ENCODE results near the gene C1orf52. TPM values are rescaled to one million over a fixed set of nuclear protein-coding genes. Genes with fewer than 3 reads are reported as not detected.

C1orf52 gene
- total and polyA plus RNA-seq, 2 of the 13 experiments (the other 11 are each of a cell fraction or from before 2014, with no cell fraction given): 19.4 to 27.4 TPM

- TF ChIP-seq, protein P1, sequence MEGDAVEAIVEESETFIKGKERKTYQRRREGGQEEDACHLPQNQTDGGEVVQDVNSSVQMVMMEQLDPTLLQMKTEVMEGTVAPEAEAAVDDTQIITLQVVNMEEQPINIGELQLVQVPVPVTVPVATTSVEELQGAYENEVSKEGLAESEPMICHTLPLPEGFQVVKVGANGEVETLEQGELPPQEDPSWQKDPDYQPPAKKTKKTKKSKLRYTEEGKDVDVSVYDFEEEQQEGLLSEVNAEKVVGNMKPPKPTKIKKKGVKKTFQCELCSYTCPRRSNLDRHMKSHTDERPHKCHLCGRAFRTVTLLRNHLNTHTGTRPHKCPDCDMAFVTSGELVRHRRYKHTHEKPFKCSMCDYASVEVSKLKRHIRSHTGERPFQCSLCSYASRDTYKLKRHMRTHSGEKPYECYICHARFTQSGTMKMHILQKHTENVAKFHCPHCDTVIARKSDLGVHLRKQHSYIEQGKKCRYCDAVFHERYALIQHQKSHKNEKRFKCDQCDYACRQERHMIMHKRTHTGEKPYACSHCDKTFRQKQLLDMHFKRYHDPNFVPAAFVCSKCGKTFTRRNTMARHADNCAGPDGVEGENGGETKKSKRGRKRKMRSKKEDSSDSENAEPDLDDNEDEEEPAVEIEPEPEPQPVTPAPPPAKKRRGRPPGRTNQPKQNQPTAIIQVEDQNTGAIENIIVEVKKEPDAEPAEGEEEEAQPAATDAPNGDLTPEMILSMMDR (CRISPR knock-in tag; IDR thresholded peaks at IDR 0.05): no peak; the same call in 1 of the 2 replicates
- 0 out of 2 replicates have a peak, but pooled peaks have one; percentile 17 for TF ChIP-seq ZNF501 (CRISPR knock-in tag; IDR thresholded peaks at IDR 0.05)
- no peak for TF ChIP-seq ZNF225 (CRISPR knock-in tag; IDR thresholded peaks at IDR 0.05)
- no peak for TF ChIP-seq HNF4G (IDR thresholded peaks at IDR 0.05; ENCODE audit: borderline replicate concordance, low read depth, low read length)
- TF ChIP-seq HNF4G (CRISPR knock-in tag; IDR thresholded peaks at IDR 0.05; ENCODE audit: borderline replicate concordance, low read depth): 0 out of 2 replicates have a peak, but pooled peaks have one; percentile 15
- no peak for TF ChIP-seq U2AF2 (IDR thresholded peaks at IDR 0.05; ENCODE audit: low read depth, low read length)
- no peak for TF ChIP-seq ZNF678 (CRISPR knock-in tag; IDR thresholded peaks at IDR 0.05)
- no peak for TF ChIP-seq NRL (CRISPR knock-in tag; IDR thresholded peaks at IDR 0.05; ENCODE audit: borderline replicate concordance)
- no peak for TF ChIP-seq ZNF101 (CRISPR knock-in tag; IDR thresholded peaks at IDR 0.05; ENCODE audit: borderline replicate concordance, low read depth)
- TF ChIP-seq MEIS1 (CRISPR knock-in tag; IDR thresholded peaks at IDR 0.05; ENCODE audit: borderline replicate concordance): 0 out of 2 replicates have a peak, but pooled peaks have one; percentile 13
- TF ChIP-seq FOXA1 (IDR thresholded peaks at IDR 0.05): no peak
- no peak; the same call in 1 of the 2 replicates for TF ChIP-seq FOXA1 (CRISPR knock-in tag; IDR thresholded peaks at IDR 0.05)
- TF ChIP-seq SMC3 (IDR thresholded peaks at IDR 0.05; ENCODE audit: low read length): no peak
- no peak for TF ChIP-seq MATR3 (CRISPR knock-in tag; IDR thresholded peaks at IDR 0.05)
- TF ChIP-seq ZFYVE20 (CRISPR knock-in tag; IDR thresholded peaks at IDR 0.05; ENCODE audit: borderline replicate concordance, low read depth): no peak
- TF ChIP-seq ADNP (CRISPR knock-in tag; IDR thresholded peaks at IDR 0.05): no peak
- TF ChIP-seq, protein P2, sequence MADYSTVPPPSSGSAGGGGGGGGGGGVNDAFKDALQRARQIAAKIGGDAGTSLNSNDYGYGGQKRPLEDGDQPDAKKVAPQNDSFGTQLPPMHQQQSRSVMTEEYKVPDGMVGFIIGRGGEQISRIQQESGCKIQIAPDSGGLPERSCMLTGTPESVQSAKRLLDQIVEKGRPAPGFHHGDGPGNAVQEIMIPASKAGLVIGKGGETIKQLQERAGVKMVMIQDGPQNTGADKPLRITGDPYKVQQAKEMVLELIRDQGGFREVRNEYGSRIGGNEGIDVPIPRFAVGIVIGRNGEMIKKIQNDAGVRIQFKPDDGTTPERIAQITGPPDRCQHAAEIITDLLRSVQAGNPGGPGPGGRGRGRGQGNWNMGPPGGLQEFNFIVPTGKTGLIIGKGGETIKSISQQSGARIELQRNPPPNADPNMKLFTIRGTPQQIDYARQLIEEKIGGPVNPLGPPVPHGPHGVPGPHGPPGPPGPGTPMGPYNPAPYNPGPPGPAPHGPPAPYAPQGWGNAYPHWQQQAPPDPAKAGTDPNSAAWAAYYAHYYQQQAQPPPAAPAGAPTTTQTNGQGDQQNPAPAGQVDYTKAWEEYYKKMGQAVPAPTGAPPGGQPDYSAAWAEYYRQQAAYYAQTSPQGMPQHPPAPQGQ (CRISPR knock-in tag; IDR thresholded peaks at IDR 0.05; ENCODE audit: borderline replicate concordance): no peak
- TF ChIP-seq AHR (CRISPR knock-in tag; IDR thresholded peaks at IDR 0.05): no peak; the same call in 1 of the 2 replicates
- TF ChIP-seq BATF2 (CRISPR knock-in tag; IDR thresholded peaks at IDR 0.05): 0 out of 2 replicates have a peak, but pooled peaks have one; percentile 55
- TF ChIP-seq BRD4 (CRISPR knock-in tag; IDR thresholded peaks at IDR 0.05): peak; percentile 25; the same call in 1 of the 2 replicates
- TF ChIP-seq NR1H2 (CRISPR knock-in tag; IDR thresholded peaks at IDR 0.05; ENCODE audit: borderline replicate concordance, low read depth): no peak
- TF ChIP-seq EHMT2 (IDR thresholded peaks at IDR 0.05; ENCODE audit: borderline replicate concordance, low read depth, low read length): no peak
- TF ChIP-seq ZSCAN9 (CRISPR knock-in tag; IDR thresholded peaks at IDR 0.05; ENCODE audit: borderline replicate concordance): no peak
- no peak for TF ChIP-seq ZNF557 (CRISPR knock-in tag; IDR thresholded peaks at IDR 0.05)
- TF ChIP-seq ZNF160 (CRISPR knock-in tag; IDR thresholded peaks at IDR 0.05): no peak
- TF ChIP-seq ZNF230 (CRISPR knock-in tag; IDR thresholded peaks at IDR 0.05): peak; percentile 34; the same call in 1 of the 2 replicates
- no peak for TF ChIP-seq ZNF256 (CRISPR knock-in tag; conservative IDR thresholded peaks at IDR 0.05)
Observed at GRCh38 chr1:85200463-85201339, 58.8 kb downstream of the C1orf52 start, which contains the start of gene SYDE2 (continued).

Measured in HepG2 (cell line).